HEK293 (cell line): Measurements from ENCODE around the gene STEAP1B.

Experiments
- CTCF ChIP-seq: fragments of 450-650 bp; formaldehyde crosslinking; IDR thresholded peaks from 2 replicates; pipeline ENCODE4 v1.5.1; 2016; ENCODE audit warnings: missing biosample characterization, missing genetic modification characterization
- REST ChIP-seq: fragments of 450-650 bp; formaldehyde crosslinking; IDR thresholded peaks from 2 replicates; pipeline ENCODE4 v1.5.1; 2016; ENCODE audit warnings: missing biosample characterization, missing genetic modification characterization
- TCF7L2 ChIP-seq: IDR thresholded peaks from 2 replicates; pipeline ENCODE4 v1.6.1; 2011; ENCODE audit warnings: low read depth, mild to moderate bottlenecking, inconsistent platforms, low read length, moderate library complexity, borderline replicate concordance
- ZNF274 ChIP-seq, 2 experiments: fragments of 200-500 bp in 1 of 2; fragments of 450-650 bp in 1 of 2; sonication (Bioruptor generic) in 1 of 2; formaldehyde crosslinking in 1 of 2; IDR thresholded peaks; 2 replicates each; pipeline versions ENCODE4 v1.5.1 to v1.6.1; 2014 to 2016; ENCODE audit warnings: borderline replicate concordance in 1 of 2, inconsistent platforms in 1 of 2, low read length in 1 of 2, missing biosample characterization in 1 of 2, missing genetic modification characterization in 1 of 2
- ZNF544 ChIP-seq: fragments of 450-650 bp; formaldehyde crosslinking; IDR thresholded peaks from 2 replicates; pipeline ENCODE4 v1.5.0; 2017; ENCODE audit warnings: missing biosample characterization, missing genetic modification characterization
- ZNF549 ChIP-seq: fragments of 450-650 bp; IDR thresholded peaks from 2 replicates; pipeline ENCODE4 v1.5.1; 2018; ENCODE audit warnings: missing biosample characterization, missing genetic modification characterization, mild to moderate bottlenecking, inconsistent platforms, moderate library complexity

- no peak for TF ChIP-seq TCF7L2
- TF ChIP-seq ZNF544: no peak
- TF ChIP-seq CTCF (tag by site-specific recombination): no peak
- no peak for TF ChIP-seq REST (tag by site-specific recombination)
- TF ChIP-seq ZNF549 (tag by site-specific recombination): no peak
- TF ChIP-seq ZNF274 (IDR thresholded peaks at IDR 0.05; ENCODE audit: low read length): no peak
- no peak for TF ChIP-seq ZNF274 (tag by site-specific recombination; IDR thresholded peaks at IDR 0.05; ENCODE audit: borderline replicate concordance)
Observed at GRCh38 chr7:22399091-22399490, 100.9 kb downstream of the STEAP1B start.
